Hepatocyte (in vitro differentiated cells): ENCODE measurements around the gene GALNT4.

ENCODE experiments used
- CTCF ChIP-seq: fragments of 200-600 bp; sonication (generic); IDR thresholded peaks from 2 replicates; pipeline ENCODE4 v1.5.1; 2016; ENCODE audit warnings: antibody characterized with exemption, mild to moderate bottlenecking; ENCODE audit not compliant: poor library complexity
- EZH2 ChIP-seq: fragments of 200-600 bp; sonication (generic); IDR thresholded peaks from 2 replicates; pipeline ENCODE4 v1.6.1; 2016; ENCODE audit warnings: antibody characterized with exemption, mild to moderate bottlenecking, borderline replicate concordance

- TF ChIP-seq EZH2 (no peak), CTCF (no peak)
Observed at GRCh38 chr12:89507015-89507824, 17.4 kb downstream of the GALNT4 start.
